HG02885 (cell line): ENCODE measurements around the gene AKNA.
"Not testable (repeated sequence)": the region's sequence is repeated elsewhere in the genome, so short reads cannot be mapped to it uniquely, and the experiment has no call there.

ENCODE experiments used
- ATAC-seq: cut with Tn5 transposase; IDR thresholded peaks from one replicate; pipeline ENCODE4 v1.9.1; 2021; ENCODE audit warnings: mild to moderate bottlenecking; ENCODE audit not compliant: unreplicated experiment, poor library complexity

The AKNA gene

GRCh38 chr9:114325684-114326254, 62.0 kb downstream of the AKNA start:
- not testable (repeated sequence) for ATAC-seq

- not testable (repeated sequence) for ATAC-seq
Observed at GRCh38 chr9:114324965-114325364, 62.8 kb downstream of the AKNA start.

- no peak for ATAC-seq
Observed at GRCh38 chr9:114324492-114324891, 63.3 kb downstream of the AKNA start.

GRCh38 chr9:114323849-114324248, 63.9 kb downstream of the AKNA start:
- not testable (repeated sequence) for ATAC-seq

- not testable (repeated sequence) for ATAC-seq
Observed at GRCh38 chr9:114322831-114323531, 64.8 kb downstream of the AKNA start, which contains the start of gene ORM1. Gene ORM1 (plus strand): TSS chr9:114323098. CDS start chr9:114323134, 36 bp downstream.

GRCh38 chr9:114322160-114322818, 65.5 kb downstream of the AKNA start:
- not testable (repeated sequence) for ATAC-seq

GRCh38 chr9:114321759-114322158, 66.0 kb downstream of the AKNA start:
- ATAC-seq, result no peak

- not testable (repeated sequence) for ATAC-seq
Observed at GRCh38 chr9:114320710-114321109, 67.1 kb downstream of the AKNA start.

GRCh38 chr9:114319147-114319546, 68.6 kb downstream of the AKNA start:
- no peak for ATAC-seq

- no peak for ATAC-seq
Observed at GRCh38 chr9:114318416-114318815, 69.4 kb downstream of the AKNA start.

- ATAC-seq, result no peak
Observed at GRCh38 chr9:114317665-114318357, 70.0 kb downstream of the AKNA start.

- ATAC-seq, result no peak
Observed at GRCh38 chr9:114316605-114317230, 71.1 kb downstream of the AKNA start.

GRCh38 chr9:114315723-114316363, 71.9 kb downstream of the AKNA start:
- no peak for ATAC-seq

- ATAC-seq, result no peak
Observed at GRCh38 chr9:114314881-114315722, 72.7 kb downstream of the AKNA start.

- no peak for ATAC-seq
Observed at GRCh38 chr9:114314256-114314867, 73.4 kb downstream of the AKNA start.

- no peak for ATAC-seq
Observed at GRCh38 chr9:114313186-114313585, 74.6 kb downstream of the AKNA start.

GRCh38 chr9:114312513-114312875, 75.3 kb downstream of the AKNA start:
- ATAC-seq, result no peak

- ATAC-seq, result no peak
Observed at GRCh38 chr9:114311571-114312512, 75.9 kb downstream of the AKNA start.
